NB4 (cell line): ENCODE measurements around the gene TEX13D.

Source experiments
- CTCF ChIP-seq: IDR thresholded peaks from one replicate; pipeline ENCODE4 v1.5.1; 2012; ENCODE audit warnings: low read depth, low read length
- MAX ChIP-seq: IDR thresholded peaks from 2 replicates; pipeline ENCODE4 v1.6.1; 2011; ENCODE audit warnings: low read depth, low read length
- MYC ChIP-seq: IDR thresholded peaks from 2 replicates; pipeline ENCODE4 v1.6.1; 2011; ENCODE audit warnings: low read depth, low read length
- POLR2A ChIP-seq: IDR thresholded peaks from 2 replicates; pipeline ENCODE4 v1.6.1; 2011; ENCODE audit warnings: mild to moderate bottlenecking; ENCODE audit not compliant: insufficient read length; ENCODE audit errors: extremely low read depth

- TF ChIP-seq CTCF (no peak), MAX (no peak), POLR2A (no peak), MYC (no peak)
These were observed 29.6 kb downstream of the TEX13D start for GRCh38 chrX:124362072-124362471.
